ENCODE measurements around the gene TARS2. TPM values are rescaled to one million over a fixed set of nuclear protein-coding genes. Genes with fewer than 3 reads are reported as not detected.
A peak's percentile ranks its signal among the peaks of the same experiment; 100 is the strongest.

Gene TARS2
- total RNA-seq, 2 donors from 2014 or later, result 19.1 to 30.4 TPM

DNA sequence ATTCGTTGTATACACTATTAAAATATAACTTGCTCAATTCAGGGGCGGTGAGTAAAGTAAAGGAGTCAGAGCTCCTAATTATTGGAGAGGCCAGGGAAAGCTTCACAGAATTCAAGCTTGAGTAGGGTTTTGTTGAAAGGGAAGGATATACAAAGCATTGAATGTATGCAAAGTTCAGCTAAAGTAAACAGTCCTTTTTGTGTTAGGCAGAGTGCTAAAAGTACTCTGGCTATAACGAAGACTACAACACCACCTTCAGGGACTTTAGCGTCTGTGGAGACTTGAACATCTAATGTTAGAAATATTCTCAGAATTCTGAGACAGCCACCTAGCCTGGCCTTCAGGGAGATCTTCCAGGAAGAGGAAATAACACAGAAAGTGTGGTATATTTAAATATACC, 29.4 kb downstream of the TARS2 start:
- Histone ChIP-seq H3K4me3 (no peak overlapping the region), H3K27me3 (no peaks in the 10 kb centered on the region), H3K4me1 (peaks cover 18% of the 10 kb centered on the region), H3K36me3 (no peaks in the 10 kb centered on the region), H3K27ac (peak overlapping the region; percentile 75), H3K9ac (ENCODE audit: low read depth in 2 of 2, low read length in 2 of 2) (peak overlapping the region in 1 of 2 donors; percentile 86), H3K9me3 (no peaks in the 10 kb centered on the region)
- no peak for DNase-seq
- TF ChIP-seq, protein P1, sequence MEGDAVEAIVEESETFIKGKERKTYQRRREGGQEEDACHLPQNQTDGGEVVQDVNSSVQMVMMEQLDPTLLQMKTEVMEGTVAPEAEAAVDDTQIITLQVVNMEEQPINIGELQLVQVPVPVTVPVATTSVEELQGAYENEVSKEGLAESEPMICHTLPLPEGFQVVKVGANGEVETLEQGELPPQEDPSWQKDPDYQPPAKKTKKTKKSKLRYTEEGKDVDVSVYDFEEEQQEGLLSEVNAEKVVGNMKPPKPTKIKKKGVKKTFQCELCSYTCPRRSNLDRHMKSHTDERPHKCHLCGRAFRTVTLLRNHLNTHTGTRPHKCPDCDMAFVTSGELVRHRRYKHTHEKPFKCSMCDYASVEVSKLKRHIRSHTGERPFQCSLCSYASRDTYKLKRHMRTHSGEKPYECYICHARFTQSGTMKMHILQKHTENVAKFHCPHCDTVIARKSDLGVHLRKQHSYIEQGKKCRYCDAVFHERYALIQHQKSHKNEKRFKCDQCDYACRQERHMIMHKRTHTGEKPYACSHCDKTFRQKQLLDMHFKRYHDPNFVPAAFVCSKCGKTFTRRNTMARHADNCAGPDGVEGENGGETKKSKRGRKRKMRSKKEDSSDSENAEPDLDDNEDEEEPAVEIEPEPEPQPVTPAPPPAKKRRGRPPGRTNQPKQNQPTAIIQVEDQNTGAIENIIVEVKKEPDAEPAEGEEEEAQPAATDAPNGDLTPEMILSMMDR (IDR thresholded peaks at IDR 0.05), result no peak
- intact Hi-C loops (cut with DNase I), result no loop called here

DNA sequence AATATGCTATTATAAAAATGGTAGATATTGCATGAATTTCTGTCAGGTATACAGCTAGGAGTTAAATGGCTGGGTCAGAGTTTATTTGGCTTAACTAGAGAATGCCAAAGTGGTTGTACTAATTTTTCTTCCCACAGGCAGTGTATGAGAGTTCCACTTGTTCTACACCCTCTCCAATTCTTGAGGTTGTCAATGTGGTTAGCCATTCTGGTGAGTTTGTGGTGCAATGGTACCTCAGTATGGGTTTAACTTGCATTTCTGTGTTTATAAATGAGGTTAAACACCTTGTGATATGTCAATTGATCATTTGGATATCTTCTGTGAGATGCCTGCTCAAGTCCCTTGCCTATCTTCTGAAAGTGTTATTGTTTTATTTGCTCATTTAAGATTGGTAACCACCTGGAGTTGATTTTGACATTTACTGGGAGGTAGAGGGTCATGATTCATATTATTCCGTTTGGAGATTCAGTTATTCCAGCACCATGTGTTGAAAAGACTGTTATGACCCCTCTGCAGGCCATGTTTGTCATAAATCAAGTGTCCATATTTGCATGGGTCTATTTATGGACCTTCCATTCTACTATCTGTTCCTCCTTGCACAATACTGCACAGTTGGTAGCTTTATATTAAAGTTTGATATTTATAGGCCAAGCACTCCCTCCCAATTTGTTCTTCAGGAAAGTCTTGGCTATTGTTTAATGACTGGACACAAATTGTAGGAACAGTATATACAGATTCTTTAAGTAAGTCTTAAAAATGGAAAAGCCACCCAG, 34.2 kb downstream of the TARS2 start:
- intact Hi-C loops (cut with DNase I), result no loop called here
- no peaks in the 10 kb centered on the region for H3K27me3 ChIP-seq
- H3K36me3 ChIP-seq, result no peaks in the 10 kb centered on the region
- H3K4me1 ChIP-seq, result peaks cover 10% of the 10 kb centered on the region
- no peak overlapping the region for H3K27ac ChIP-seq
- TF ChIP-seq, protein P1 (IDR thresholded peaks at IDR 0.05), result no peak
- no peak overlapping the region for H3K9ac ChIP-seq (ENCODE audit: low read depth in 2 of 2, low read length in 2 of 2)
- DNase-seq, result no peak
- no peaks in the 10 kb centered on the region for H3K9me3 ChIP-seq
- no peak overlapping the region for H3K4me3 ChIP-seq

DNA sequence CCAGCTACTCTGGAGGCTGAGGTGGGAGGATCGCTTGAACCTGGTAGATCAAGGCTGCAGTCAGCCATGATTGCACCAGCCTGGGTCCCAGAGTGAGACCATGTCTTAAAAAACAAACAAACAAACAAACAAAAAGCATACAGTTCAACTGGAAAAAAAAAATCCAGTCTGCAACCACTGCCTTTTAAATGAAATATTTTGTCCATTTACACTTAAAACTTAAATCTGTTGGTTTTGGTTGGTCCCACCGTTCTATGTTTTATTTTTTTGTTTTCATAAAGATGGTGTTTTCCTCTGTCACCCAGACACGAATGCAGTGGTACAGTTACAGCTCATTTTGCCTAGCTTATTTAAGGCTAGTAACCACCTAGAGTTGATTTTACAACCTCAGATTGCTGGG, 38.1 kb downstream of the TARS2 start:
- Histone ChIP-seq H3K9ac (ENCODE audit: low read depth in 2 of 2, low read length in 2 of 2) (no peak overlapping the region), H3K4me1 (no peaks in the 10 kb centered on the region), H3K27ac (no peak overlapping the region), H3K36me3 (no peaks in the 10 kb centered on the region), H3K9me3 (no peaks in the 10 kb centered on the region), H3K4me3 (no peak overlapping the region), H3K27me3 (no peaks in the 10 kb centered on the region)
- TF ChIP-seq, protein P1 (IDR thresholded peaks at IDR 0.05), result no peak
- intact Hi-C loops (cut with DNase I), result no loop called here
- DNase-seq, result no peak

DNA sequence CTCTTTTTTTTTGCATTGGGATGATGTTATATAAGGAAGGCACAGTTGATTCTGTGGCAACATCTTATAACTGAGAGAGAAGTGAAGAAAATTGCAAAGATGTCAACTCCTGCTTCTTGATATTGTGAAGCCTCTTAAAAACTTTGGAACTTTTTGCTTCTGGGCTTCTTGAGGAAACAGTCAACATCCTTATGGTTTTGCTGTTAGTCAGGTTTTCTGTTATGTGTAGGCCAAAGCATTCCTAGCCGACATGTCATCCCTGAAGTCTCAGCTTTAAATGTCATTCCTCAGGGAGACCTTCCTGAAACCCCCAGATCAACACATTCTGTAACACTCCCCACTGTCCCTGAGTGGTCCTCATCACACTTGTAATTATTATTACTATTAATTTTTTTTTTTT, 41.0 kb downstream of the TARS2 start:
- Histone ChIP-seq H3K9me3 (no peaks in the 10 kb centered on the region), H3K9ac (ENCODE audit: low read depth in 2 of 2, low read length in 2 of 2) (no peak overlapping the region), H3K27me3 (no peaks in the 10 kb centered on the region), H3K4me3 (no peak overlapping the region), H3K27ac (no peak overlapping the region), H3K36me3 (no peaks in the 10 kb centered on the region), H3K4me1 (peaks cover 6% of the 10 kb centered on the region)
- no peak for DNase-seq
- intact Hi-C loops (cut with DNase I), result no loop called here
- TF ChIP-seq, protein P1 (IDR thresholded peaks at IDR 0.05), result no peak

DNA sequence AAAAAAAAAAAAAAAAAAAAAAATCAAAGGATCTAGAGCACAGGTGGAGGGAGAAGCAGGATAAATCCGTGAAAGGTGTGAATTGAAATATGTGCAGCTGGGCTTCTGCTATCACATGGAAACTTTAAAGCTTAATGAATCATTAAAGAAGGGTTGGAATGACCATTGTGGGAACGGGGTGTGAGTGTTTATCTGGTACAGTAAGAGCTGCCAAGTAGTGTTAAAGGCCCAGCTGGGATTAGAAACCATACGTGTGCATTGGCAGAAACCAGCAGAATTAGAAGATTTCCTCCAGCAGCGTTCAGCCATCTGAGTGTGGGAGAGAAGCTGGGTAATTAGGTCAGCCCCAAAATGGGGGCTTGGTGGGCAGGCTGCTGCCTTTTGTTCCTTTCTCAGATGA, 41.8 kb downstream of the TARS2 start:
- Histone ChIP-seq H3K27me3 (no peaks in the 10 kb centered on the region), H3K9ac (ENCODE audit: low read depth in 2 of 2, low read length in 2 of 2) (peak overlapping the region in 1 of 2 donors; percentile 73), H3K9me3 (no peaks in the 10 kb centered on the region), H3K4me1 (peaks cover 6% of the 10 kb centered on the region), H3K27ac (peak overlapping the region; percentile 59), H3K4me3 (no peak overlapping the region), H3K36me3 (no peaks in the 10 kb centered on the region)
- TF ChIP-seq, protein P1 (IDR thresholded peaks at IDR 0.05), result no peak
- DNase-seq, result no peak
- intact Hi-C loops (cut with DNase I), result no loop called here

Data from colonic mucosa (tissue), 4 donors.